Aorta (tissue), 5 donors: ENCODE measurements around the gene FTSJ1. TPM values are rescaled to one million over a fixed set of nuclear protein-coding genes. Genes with fewer than 3 reads are reported as not detected.

Source experiments
- ATAC-seq: fragments of 200-7000 bp; cut with Tn5 transposase; one replicate; pipeline ENCODE4 v1.9.1; 2022; ENCODE audit warnings: moderate library complexity; ENCODE audit not compliant: low FRiP score
- DNase-seq, 2 donors: peaks; one replicate each; pipeline ENCODE4 v3.0.0-alpha.2; 2020
- H3K27ac ChIP-seq, 2 donors: one replicate each; pipeline ENCODE4 v1.5.1; 2013; ENCODE audit warnings: low read length in 2 of 2, mild to moderate bottlenecking in 2 of 2, moderate library complexity in 2 of 2, control low read depth in 1 of 2, inconsistent platforms in 1 of 2, low read depth in 1 of 2
- H3K27me3 ChIP-seq, 2 donors: one replicate each; pipeline ENCODE4 v1.6.1; 2013; ENCODE audit warnings: control low read depth in 1 of 2, low read length in 1 of 2, mild to moderate bottlenecking in 1 of 2, moderate library complexity in 1 of 2; ENCODE audit not compliant: insufficient read depth in 2 of 2, control insufficient read depth in 1 of 2
- H3K36me3 ChIP-seq, 2 donors: one replicate each; pipeline ENCODE4 v1.6.1; 2013; ENCODE audit warnings: control low read depth in 1 of 2, low read length in 1 of 2, mild to moderate bottlenecking in 1 of 2; ENCODE audit not compliant: insufficient read depth in 2 of 2, control insufficient read depth in 1 of 2
- H3K4me1 ChIP-seq, 2 donors: one replicate each; pipeline ENCODE4 v1.6.1; 2013; ENCODE audit warnings: low read length in 2 of 2, control low read depth in 1 of 2, mild to moderate bottlenecking in 1 of 2, moderate library complexity in 1 of 2; ENCODE audit not compliant: insufficient read depth in 2 of 2, control insufficient read depth in 1 of 2
- H3K4me3 ChIP-seq, 2 donors: one replicate each; pipeline ENCODE4 v1.5.1; 2013; ENCODE audit warnings: low read length in 2 of 2, control low read depth in 1 of 2, mild to moderate bottlenecking in 1 of 2
- H3K9me3 ChIP-seq: one replicate; pipeline ENCODE4 v1.6.1; 2013; ENCODE audit warnings: mild to moderate bottlenecking, low read length; ENCODE audit not compliant: control insufficient read depth
- WGBS, 2 donors: extraction: QIAGEN DNeasy Blood & Tissue Kit; methylation state at CpG; one replicate each; pipeline ENCODE4 v1.1.7; 2013; 5-methylcytosine and 5-hydroxymethylcytosine counted together
- intact Hi-C, 2 donors: fragments of 100-400 bp; cut with DNase I; formaldehyde crosslinking; loops; one replicate each; pipeline versions ENCODE4 v1.14.2 to v1.15.0; 2022
- polyA plus RNA-seq, 2 donors: library from polyadenylated mRNA; stranded (reverse); fragments of 200-250 nt; gene quantifications; one replicate each; pipeline ENCODE4 v1.2.3, GENCODE V29; 2013
- total RNA-seq, 2 donors: library from RNA; stranded (reverse); fragmentation: NEBNext Ultra II Directional; extraction: Animal tissue kit (Norgen Biotek cat#: 25700); gene quantifications; one replicate each; pipeline ENCODE4 v1.2.1, GENCODE V29; 2021
- donor health status: healthy with polysubstance abuse.
- donor health status: Bipolar disorder and iron deficiency.
- donor health status: DM: no; HTN: no; CAD: no.
- donor health status: DM: no; HTN: no; CAD: no.
- donor health status: DM: yes; HTN: yes; CAD: no.

The FTSJ1 gene
- total and polyA plus RNA-seq, 4 donors = 28.5 to 45.1 (median 35.6) TPM

DNA sequence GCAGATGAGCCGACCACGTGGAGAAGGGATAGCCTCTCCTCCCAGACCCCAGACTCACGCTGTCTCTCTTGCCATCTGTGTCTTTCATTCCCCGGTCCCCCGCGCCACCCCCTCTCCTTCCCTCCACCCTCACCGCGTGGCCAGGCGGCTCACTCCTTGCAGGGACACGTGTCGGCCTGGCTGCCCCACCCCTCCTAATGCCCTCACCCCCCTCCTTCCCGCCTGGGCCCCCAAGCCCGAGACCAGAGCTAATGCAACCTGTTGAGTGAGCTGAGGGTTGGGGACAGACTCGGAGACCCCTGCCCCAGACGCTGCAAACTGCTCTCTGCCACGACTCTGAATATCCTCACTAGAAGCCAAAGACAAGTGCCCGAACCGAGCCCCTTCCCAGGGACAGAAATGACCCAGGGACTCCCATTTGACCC, 7.7 kb upstream of the FTSJ1 start:
- H3K4me1 ChIP-seq = no peaks in the 10 kb centered on the region

DNA sequence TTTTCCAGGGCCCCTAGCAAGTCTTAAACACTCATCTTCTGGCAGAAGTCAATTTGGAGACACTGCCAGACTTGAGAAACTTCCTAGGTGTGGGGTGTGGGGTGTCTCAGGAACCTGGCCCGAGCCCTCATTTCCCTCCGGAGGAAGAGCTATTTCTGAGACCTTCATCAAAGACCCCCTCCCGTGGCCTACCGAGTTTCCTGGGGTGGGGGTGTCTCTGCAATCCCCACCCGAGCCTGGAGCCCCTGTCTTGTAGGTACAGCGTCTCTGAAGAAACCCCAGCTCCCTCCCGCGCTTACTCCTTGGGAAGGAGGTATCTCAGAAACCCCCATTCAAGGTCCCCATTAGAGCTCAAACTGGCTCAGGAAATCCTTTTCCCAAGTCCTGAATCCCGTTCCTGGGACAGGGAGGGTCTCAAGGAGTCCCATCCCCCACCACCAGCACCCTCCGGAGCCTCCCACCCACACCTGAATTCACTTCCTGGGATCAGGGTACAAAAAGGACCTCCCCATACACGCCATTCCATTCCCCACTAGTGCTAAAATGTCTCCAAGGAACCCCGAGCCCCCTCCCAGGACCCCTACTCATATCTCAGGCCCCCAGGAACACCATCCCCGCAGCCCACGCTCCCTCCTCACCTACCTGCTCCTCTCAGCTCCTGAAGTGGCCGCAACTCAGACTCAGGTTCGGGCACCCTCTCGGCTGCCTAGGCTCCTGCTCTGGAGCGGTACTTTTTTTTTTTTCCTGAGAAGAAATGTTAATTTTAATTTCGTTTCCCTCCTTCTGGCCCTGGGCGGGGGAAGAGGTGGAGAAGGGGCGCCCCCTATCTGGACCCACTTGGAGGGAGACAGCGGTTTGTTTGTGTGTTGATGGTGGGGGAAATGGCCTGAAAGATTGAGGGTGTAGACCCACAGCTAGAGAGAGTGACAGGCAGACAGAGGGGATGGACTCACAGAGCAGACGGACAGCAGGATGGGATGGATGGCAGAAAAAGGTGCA, 7.0 kb upstream of the FTSJ1 start:
- no peak for DNase-seq
- no peak for ATAC-seq
- intact Hi-C loops = no loop called here

More for the DNA sequence above, 7.7 kb upstream of the FTSJ1 start:
- Histone ChIP-seq H3K4me3 (peak overlapping the region in 1 of 2 donors; percentile 27), H3K9me3 (no peaks in the 10 kb centered on the region), H3K27me3 (no peaks in the 10 kb centered on the region), H3K36me3 (no peaks in the 10 kb centered on the region), H3K27ac (no peak overlapping the region)
- WGBS, 2 donors = 1 to 26% methylated on average over 12 to 18 of the region's 18 CpGs
- ATAC-seq (no peak), DNase-seq (no peak)
- intact Hi-C loops = no loop called here

DNA sequence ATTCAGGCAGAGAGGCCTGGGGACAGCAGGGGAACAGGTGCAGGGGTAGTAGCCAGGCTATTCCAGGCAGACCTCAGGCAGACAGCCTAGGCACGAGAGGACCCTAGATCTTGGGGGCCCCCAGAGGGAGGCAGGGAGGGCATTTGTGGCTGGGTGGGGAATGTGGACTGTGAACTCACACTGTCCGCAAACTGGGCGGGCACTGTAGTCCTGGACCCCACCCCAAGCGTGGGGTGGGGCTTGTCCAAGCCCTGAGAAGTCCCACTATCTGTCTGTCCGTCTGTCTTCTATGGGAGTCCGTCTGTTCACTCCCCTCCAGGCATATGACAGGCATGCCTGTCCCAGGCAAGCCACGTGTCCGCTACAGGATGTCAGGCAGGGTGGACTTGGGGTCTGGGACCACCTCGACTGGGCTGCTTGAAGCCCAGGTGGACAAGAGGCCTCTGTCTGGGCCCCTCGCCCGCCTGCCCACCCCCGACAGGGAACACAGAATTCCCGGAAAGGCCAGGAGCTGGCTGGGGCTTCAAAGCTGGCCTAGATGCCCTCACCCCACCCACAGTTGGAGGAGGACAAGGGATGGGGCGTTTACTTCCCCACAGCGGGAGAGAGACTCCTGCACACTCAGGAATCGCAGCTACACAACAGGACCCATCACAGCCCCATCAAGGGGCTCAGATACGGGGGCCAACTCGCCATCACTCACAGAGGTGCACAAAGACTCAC, 5.7 kb upstream of the FTSJ1 start, which contains the start of gene SLC38A5:
SLC38A5 (minus strand) TSS at position 151 of the 723 bp plus-strand sequence. CDS start 2,336 bp downstream, outside the sequence.
- intact Hi-C loops = no loop called here
- DNase-seq (no peak), ATAC-seq (no peak)

More for the DNA sequence above, 7.0 kb upstream of the FTSJ1 start:
- Histone ChIP-seq H3K4me3 (no peak overlapping the region), H3K36me3 (no peaks in the 10 kb centered on the region), H3K9me3 (no peaks in the 10 kb centered on the region), H3K4me1 (no peaks in the 10 kb centered on the region), H3K27me3 (no peaks in the 10 kb centered on the region), H3K27ac (no peak overlapping the region)
- WGBS, 2 donors = 9 to 39% methylated on average over 23 of the region's 23 CpGs

DNA sequence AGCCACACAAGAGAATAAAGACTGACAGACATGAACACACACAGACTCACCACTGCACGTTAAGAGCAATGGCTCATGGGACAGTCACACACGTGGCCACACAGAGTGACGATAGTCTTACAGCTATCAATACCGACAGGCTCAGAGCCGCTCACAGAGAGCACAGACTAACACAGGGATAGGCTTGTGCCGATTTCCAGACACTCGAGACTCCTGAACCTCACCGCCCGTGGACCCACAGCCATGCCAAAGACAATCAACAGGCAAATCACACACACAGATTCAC, 5.2 kb upstream of the FTSJ1 start:
- ATAC-seq = no peak

More for the DNA sequence above, 5.7 kb upstream of the FTSJ1 start, which contains the start of gene SLC38A5:
- Histone ChIP-seq H3K27ac (no peak within 1 kb of the TSS), H3K4me3 (no peak within 1 kb of the TSS), H3K27me3 (no peaks in the 10 kb centered on the region), H3K36me3 (no peaks in the 10 kb centered on the region), H3K9me3 (no peaks in the 10 kb centered on the region), H3K4me1 (no peaks in the 10 kb centered on the region)
- 70 to 84% methylated on average over 18 of the region's 18 CpGs for WGBS, 2 donors

DNA sequence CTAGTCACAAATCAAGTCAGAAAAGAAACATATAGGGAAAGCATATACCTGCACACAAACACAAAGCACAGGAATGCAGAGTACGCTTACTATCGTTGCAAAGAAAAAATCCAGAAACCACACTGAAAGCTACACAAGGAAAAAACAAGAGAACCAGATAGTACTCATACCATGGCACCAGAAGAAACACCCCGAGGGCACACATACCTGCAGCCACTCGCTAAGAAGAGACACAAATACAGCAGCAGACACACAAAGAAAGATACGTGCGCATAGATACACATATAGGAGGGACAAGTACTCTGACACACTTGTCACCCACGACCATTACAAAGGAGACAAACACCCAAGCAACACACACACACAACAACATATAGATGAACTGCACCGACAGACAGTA, 4.5 kb upstream of the FTSJ1 start:
- Histone ChIP-seq H3K27ac (no peak overlapping the region), H3K4me1 (no peaks in the 10 kb centered on the region), H3K4me3 (no peak overlapping the region), H3K27me3 (no peaks in the 10 kb centered on the region), H3K36me3 (no peaks in the 10 kb centered on the region), H3K9me3 (no peaks in the 10 kb centered on the region)
- 84 to 87% methylated on average over 8 of the region's 8 CpGs for WGBS, 2 donors
- DNase-seq = no peak
- no peak for ATAC-seq
- intact Hi-C loops = no loop called here

More for the DNA sequence above, 5.2 kb upstream of the FTSJ1 start:
- H3K9me3 ChIP-seq = no peaks in the 10 kb centered on the region
- H3K36me3 ChIP-seq = no peaks in the 10 kb centered on the region
- H3K27me3 ChIP-seq = no peaks in the 10 kb centered on the region
- intact Hi-C loops = no loop called here
- DNase-seq = no peak
- H3K27ac ChIP-seq = no peak overlapping the region
- no peak overlapping the region for H3K4me3 ChIP-seq
- WGBS, 2 donors = 70 to 78% methylated on average over 9 of the region's 9 CpGs
- no peaks in the 10 kb centered on the region for H3K4me1 ChIP-seq

DNA sequence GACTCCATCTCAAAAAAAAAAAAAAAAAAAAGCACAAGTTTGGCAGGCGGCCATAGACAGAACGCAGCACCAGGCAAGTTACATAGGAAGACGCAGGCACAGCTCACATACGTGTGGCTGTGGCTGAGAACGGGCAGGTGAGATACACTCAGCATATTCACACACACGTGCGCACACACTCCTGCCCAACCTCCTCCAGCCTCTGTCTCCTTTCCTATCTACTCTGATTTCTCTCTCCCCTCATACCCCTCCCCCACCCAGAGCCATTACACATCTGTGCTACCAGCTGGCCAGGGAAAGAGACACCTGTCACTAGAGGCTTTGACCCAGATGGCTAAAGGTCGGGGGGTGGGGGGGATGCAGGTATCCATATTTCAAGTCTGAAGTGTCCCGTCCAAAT, 3.8 kb upstream of the FTSJ1 start:
- 69 to 80% methylated on average over 9 of the region's 9 CpGs for WGBS, 2 donors
- Histone ChIP-seq H3K27ac (no peak overlapping the region), H3K4me3 (no peak overlapping the region), H3K27me3 (no peaks in the 10 kb centered on the region), H3K9me3 (no peaks in the 10 kb centered on the region), H3K36me3 (no peaks in the 10 kb centered on the region), H3K4me1 (no peaks in the 10 kb centered on the region)
- intact Hi-C loops = no loop called here
- DNase-seq = no peak
- no peak for ATAC-seq

DNA sequence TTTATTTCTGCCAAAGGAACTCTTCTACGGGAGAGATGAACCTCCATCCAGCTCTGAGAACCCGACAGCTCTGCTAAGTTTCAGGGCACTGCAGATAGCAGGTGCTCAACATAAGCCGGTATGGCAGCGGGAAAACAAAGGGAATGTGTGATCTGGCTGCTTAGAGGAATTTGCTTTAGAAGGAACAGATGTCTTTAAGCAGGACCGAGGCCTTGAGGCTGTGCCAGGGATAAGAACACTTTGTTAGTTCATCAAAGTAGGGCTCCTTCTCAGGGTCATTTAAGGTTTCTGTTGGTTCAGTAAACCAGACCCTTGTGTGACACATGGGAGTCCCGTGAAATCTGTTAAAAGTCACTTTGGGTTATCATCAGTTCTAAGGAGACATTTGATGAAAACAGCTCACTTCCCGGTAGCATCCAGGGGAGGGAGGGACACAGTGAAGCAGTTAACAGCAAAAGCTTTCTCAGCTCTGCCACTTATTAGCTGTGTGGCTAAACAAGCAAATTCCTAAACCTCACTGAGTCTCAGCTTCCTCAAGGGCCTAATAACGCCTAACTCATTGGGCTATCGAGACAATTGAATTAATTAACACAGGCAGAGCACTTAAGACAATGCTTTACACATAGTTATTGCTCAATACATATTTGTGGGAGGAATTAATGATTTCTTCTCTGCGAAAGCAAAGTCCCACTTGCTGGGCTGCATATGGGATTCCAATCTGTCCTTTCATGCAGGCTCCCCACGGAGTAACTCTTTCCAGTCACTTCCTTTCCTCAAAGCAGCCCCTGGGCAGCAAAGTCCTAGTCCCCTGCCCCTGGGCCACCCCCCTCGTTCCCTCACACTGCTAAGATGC, 2.9 kb upstream of the FTSJ1 start:
- Histone ChIP-seq H3K4me3 (no peak overlapping the region), H3K36me3 (no peaks in the 10 kb centered on the region), H3K27ac (no peak overlapping the region), H3K4me1 (no peaks in the 10 kb centered on the region), H3K27me3 (no peaks in the 10 kb centered on the region), H3K9me3 (no peaks in the 10 kb centered on the region)
- intact Hi-C loops = no loop called here
- WGBS, 2 donors = 65 to 66% methylated on average over 12 of the region's 12 CpGs
- ATAC-seq (no peak), DNase-seq (no peak)

DNA sequence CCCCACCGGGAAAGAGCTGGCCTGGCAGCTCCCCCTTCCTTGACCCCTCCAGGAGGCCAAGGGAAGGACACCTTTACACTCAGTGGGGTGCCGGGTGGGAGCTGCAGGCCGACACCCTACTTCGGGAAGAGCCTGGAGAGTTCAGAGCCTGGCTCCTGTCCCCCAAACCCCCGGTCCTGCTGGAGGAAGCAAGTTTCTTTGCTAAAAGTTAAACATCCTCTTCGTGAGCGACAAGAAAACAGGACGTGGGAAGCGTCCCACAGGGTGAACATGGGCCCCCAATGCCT, 2.4 kb upstream of the FTSJ1 start:
- DNase-seq (no peak), ATAC-seq (no peak)
- no peaks in the 10 kb centered on the region for H3K27me3 ChIP-seq
- intact Hi-C loops = no loop called here
- H3K4me1 ChIP-seq = no peaks in the 10 kb centered on the region
- 60 to 62% methylated on average over 9 of the region's 9 CpGs for WGBS, 2 donors
- no peak overlapping the region for H3K27ac ChIP-seq
- H3K9me3 ChIP-seq = no peaks in the 10 kb centered on the region
- no peaks in the 10 kb centered on the region for H3K36me3 ChIP-seq
- H3K4me3 ChIP-seq = no peak overlapping the region
